Suppressor macrophage treated with lipopolysaccharide for 1 hour (primary cell): ENCODE results near the gene BAG5.

Experiments used
- DNase-seq, 3 donors: peaks; one replicate each; pipeline ENCODE4 v3.0.0-alpha.2; 2020 to 2022

Gene BAG5

DNA sequence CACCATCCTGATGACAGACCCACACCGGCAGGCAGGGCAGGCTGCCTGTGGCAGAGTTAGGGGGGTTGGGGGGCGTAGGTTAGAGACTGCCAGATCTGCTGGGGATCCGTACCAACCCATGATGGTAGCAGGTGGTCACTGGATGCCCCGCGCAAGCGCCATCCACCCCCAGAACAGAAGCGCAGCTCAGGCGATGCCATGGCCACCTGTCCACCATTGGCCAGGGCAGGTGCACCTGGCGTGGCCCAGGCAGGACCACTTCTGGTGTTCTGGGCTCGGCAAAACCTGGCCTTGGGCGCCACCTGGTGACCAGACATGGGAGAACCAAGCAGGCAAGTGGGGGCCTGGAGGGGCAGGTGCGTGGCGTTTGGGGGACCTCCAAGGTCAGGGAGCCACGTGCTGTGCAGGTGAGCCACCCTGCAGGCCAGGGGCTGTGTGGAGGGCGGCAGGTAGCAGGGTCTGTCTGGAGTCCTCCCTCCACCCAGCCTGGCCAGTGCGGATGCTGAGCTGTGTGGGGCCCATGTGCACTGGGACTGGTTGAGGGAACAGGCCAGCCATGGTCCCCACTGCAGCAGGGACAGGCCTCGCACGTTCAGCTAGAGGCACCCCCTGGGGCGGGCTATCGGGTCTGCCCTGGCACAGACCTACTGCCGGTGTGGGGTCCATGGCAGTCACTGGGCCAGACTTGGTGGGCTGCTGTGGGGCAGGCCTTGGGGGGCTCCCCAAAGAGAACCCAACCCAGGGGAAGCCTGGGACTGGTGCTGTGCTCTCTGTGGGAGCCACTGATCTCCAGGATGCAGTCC lies 15.6 kb downstream of the BAG5 start:
- peak; percentile 58 to 77 (median 68) for DNase-seq

DNA sequence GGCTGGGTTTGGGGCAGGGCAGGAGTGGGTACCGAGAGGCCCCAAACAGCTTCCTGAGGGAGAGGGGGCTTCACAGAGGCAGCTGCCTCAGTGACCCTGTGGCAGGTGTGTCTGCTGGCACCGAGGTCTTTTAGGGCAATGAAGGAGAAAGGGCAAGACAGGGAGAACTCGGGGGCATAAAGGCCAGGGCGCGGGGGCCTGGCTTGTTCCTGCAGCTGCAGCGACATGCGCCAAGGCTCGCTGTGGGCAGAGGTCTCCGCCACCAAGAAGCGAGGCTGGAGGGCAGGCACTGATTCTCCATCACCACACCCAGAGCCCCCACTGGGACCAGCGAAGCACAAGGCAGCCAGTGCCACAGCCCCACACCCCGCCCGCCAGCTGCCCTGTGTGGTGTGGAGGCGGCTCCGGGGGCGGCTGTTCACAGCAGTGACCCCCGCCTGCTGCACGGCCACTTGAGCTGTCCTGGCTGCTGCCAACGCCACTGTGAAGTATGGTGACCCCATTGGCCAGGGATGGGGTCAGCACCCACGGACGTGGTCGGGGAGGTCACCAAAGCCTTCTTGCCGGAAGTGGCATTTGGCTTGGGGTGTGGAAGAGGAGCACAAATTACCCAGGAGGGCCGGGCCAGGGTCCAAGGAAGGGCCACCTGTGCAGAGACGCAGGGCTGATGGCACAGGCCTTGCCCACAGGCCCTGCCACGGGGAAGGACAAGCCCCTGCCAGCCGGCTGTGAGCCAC lies 16.4 kb downstream of the BAG5 start:
- no peak for DNase-seq

DNA sequence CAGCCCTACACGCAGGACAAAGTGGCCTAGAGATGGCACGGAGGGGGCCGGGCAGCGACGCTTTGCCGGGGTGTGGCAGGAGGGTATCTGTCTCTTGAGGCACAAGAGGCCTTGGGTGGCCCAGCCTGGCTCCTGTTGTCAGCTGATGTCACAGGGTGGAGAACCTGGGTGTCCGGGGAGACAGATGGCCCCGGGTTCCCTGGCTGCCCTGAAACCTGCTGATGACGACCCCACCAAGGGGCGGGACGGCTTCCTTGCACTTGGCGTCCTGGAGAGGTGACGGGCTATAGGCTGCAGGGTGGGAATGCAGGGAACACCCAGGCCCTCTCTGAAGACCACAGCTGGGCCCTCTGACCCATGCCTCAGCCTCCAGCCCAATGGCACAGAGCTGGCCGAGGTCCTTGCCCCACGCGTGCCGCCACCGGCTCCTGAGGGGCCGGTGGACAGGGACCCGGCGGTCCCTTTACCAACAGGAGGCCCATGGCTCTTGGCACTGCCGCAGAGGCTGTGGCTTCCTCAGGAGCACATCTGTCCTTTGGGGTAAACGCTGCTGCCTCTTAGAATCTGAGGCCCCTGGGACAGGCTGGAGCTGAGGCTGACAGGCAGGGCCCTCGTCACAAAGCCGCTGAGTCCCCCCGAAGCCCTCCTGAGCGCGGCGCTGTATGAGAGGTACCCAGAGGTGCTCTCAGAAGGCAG lies 17.1 kb downstream of the BAG5 start:
- no peak for DNase-seq

DNA sequence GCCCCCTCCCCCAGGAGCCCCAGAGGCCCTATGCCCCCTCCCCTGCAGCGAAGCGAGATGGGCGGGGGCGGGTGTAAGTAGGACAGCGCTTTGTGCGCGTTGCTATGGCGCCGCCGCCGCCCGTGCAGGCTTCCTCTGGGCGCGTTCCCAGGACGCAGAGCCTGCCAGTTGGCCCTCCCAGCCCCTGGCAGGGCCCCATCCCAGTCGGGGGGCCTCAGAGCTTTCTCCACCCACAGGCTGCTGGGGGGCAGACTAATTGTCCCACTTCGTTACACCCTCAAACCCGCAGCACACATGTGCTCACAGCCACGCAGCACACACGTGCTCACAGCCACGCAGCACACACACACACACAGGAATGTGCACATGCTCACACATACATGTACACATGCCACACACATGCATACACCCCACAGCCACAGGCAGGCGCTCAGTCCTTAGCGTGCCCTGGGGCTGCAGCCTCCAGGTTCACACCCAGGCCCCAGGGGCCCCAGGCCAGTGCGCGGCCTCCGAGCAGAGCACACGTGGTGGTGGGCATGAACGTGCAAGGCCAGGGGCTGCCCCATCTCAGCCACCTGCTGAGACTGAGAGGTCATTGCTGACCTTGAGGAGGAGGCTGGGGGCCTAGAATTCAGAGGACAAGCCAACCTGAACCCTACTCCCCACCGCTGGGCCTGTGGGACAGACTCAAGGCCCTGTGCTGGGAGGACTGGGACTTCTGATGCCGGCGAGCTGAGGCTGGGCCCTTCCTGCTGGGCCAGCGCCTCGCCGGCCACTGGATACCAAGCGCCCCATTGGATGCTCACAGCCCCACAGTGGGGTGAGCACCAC lies 17.9 kb downstream of the BAG5 start:
- no peak for DNase-seq

DNA sequence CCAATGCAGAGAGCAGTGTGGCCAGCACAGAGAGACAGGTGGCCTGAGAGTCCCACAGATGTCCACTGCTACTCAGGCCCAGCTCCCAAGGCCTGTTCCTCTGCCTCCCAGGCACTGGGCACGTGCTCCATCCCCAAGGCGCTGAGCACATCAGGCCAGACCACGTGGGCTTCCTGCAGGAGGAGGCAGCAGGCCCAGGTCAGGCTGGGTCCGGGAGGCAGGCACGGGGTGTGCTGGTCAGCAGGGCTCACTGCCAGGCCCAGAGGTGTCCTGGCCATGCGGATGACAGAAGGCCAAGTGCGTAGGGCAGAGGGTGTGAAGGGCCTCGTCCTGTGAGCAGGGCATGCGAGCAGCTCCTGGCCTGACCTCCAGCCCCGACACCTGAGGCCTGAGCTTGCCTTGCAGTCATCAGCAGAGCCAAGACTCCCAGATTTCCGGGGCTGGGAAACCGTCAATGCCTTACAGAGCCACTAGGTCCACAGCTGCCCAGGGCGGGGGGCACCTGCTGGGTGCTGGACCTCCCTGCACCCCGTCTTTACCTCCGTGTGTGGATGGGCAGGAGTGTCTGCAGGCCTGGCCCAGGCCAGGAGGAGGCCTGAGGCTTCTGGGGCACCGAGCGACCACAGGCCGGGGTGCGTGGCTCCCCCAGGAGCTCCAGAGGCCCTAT lies 18.6 kb downstream of the BAG5 start:
- DNase-seq, result no peak

DNA sequence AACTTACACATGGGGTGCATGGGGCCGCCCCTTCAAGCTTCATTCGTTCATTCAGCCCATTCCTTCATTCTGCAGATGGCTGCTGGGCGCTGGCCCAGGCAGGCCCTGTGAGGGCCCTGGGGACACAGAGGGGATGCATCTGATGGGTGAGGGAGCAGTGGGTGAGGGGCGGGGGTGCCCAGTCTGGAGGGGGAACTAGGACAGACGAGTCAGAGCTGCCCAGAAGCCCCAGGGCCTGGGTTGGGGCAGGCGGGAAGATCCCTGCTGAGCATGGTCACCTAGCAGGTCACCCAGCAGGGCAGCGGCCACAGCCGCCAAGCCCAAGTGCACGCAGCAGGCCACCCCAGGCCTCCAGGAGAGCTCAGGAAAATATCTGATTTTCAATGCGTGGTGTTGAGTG lies 19.3 kb downstream of the BAG5 start:
- DNase-seq, result no peak

DNA sequence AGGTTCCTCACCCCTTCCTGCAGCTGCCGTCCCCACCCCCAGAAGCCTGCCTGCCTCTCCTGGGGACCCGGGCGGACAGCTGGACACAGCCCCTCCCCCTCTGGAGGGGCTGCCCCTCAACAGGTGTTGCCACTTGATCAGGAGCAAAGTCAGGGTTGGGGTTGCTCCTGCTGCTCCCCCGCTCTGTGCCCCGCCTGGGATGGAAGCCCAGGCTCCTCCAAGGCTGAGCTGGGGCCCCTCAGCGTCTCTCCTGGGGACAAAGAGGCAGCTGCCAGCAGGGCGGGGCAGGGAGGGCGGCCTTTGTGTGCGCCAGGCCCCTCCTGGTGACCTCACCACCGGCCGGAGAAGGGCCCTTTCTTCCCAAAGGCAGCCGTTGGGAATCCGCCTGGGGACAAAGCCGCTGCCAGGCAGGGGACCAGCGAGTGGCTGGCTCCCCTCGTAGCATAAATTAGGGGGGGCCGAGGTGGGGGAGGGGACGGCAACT lies 19.8 kb downstream of the BAG5 start:
- no peak for DNase-seq

DNA sequence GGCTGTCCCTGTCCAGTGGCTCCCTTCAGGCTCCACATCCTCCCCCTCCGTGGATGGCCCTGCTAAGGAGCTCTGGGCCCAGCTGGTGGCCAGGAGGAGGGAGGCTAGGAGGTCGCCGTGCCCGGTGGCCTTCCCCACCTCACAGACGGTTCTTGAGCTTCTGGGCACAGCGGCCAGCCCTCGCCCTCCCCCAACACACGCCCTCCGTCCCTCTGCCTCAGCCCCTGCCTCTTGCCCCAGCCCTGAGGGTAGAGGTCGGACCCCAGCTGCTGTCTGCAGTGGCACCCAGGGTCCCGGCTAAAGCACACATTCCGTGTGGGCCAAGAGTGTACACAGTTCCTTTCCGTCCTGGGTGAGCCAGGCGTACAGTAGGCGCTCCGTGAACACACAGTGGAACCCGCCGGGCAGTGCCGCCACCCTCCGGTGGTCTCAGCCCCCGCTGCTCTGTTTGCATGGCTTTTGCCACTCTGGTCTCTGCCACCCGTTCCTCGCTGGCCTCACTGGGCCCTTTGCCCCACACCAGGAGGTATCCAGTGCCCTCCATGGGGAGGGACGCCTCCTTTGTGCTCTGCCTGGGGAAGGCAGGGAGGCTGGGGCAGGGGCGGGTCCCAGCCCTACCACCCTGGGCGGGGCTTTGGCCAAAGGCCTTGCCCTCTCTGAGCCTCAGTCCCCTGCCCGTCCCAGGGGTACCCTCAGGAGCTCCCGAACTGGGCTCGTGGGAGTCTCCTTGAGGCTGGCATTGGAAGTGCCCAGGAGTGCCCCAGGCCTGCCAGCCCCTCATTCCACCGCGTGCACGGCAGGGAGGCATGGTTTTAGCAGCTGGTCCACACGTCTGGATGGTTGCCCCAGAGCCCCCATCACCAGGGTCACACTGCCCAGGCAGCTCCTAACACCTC lies 20.5 kb downstream of the BAG5 start:
- DNase-seq, result no peak

DNA sequence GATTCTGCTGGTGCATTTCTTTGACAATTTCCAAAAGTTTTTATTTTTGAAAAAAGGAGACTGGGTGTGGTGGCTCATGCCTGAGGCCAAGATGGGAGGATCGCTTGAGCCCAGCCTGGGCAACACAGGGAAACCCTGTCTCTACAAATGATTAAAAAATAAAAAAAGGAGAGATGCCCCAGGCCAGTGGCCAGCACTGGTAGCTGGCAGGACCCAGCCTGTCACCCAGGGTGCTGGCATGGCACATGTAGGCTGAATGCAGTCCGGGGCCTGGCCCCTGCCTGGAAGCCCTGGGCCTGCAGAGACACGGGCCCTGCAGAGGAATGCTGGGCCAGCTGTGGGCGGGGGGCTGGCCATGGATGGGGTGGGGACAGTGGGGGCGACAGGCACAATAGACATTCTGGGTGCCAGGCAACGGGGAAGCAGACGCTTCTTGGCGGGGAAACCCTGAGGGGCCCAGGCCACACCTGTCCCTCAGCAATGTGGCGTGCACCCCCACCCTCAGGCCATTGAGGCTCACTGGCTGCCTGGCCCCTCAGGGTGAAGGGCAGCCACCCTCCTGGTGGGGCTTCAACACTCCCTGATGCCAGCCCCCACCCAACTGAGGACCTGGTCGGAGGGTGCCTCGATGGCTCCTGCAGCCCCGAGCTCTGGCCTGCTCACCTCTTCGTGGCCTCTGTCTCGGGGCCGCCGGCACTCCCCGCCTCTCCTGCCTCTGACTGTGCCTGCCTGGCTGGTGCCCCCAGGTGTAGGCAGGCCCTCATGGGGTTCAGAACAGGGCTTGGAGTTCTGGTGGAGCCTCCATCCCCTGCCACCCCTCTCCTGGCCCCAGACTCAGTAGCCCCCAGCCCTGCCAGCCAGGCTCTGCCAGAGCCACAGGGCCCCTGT lies 21.4 kb downstream of the BAG5 start:
- DNase-seq, result no peak

DNA sequence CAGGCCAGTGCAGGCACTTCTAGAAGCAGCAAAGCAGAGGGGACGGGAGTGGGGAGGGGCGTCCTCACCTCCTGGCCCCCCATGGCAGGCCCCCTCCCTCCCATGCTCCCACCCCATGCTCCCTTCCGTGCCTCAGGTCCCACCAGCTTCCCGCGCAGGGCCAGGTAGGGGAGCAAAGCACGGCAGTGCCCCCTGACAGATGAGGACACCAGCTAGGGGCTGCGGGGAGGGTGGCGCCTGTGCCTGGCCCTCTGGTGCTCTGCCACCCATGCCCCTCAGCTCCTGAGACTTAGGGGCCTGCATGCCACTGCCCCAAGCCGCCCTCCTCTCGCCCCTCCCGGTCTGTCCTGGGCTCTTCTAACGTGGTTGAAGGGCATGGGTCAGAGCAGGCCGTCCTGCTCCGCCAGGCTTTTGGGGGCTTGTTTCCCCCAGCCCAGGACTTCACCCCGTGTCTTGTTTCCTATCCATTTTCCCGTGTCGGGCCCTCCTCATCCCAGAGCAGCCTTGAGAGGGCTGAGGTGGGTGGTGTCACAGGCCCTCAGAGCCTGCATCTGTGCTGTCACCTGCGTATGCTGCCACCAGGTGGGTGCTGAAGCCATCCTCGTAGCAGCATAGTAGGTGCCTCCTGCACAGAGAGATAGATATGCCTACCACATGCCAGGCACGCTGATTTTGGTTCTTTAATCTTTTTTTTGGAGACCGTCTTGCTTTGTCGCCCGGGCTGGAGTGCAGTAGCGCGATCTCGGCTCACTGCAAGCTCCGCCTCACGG lies 23.2 kb downstream of the BAG5 start:
- DNase-seq, result no peak

DNA sequence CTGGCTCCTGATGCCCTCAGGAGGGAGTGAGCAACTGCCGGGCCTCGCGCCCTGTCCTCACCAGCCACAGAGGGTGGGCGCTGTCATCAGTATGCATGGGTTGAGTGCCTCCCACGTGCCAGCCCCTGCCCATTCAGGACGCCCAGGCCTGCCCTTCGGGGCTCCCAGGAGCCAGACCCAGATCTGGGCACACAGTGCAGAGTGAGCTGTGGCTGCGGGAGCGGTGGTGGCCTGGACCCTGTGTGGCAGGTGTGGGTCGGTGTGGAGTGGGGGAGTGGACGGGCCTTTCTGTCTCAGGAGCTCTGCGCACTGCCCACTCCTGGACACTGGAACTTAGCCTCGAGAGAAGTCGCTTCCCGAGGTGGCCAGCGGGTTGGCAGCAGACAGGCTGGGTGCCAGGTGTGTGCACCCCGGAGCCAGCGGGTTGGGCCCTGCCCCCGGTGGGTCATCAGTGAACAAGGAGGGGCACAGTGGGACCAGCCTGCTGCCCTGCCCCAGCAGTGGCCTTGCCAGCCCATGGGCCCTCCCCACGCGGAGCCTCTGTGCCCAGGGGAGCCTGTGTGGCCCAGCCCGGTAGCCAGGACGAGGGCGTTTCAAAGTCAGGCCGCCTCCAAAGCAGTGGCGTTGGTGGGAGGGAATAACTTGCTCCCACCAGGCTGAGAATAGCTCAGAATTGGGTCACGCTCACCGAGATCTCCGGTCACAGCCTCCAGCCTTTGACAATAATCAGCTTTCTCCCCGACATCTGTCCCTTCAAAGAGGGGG lies 24.0 kb downstream of the BAG5 start:
- DNase-seq, result no peak

DNA sequence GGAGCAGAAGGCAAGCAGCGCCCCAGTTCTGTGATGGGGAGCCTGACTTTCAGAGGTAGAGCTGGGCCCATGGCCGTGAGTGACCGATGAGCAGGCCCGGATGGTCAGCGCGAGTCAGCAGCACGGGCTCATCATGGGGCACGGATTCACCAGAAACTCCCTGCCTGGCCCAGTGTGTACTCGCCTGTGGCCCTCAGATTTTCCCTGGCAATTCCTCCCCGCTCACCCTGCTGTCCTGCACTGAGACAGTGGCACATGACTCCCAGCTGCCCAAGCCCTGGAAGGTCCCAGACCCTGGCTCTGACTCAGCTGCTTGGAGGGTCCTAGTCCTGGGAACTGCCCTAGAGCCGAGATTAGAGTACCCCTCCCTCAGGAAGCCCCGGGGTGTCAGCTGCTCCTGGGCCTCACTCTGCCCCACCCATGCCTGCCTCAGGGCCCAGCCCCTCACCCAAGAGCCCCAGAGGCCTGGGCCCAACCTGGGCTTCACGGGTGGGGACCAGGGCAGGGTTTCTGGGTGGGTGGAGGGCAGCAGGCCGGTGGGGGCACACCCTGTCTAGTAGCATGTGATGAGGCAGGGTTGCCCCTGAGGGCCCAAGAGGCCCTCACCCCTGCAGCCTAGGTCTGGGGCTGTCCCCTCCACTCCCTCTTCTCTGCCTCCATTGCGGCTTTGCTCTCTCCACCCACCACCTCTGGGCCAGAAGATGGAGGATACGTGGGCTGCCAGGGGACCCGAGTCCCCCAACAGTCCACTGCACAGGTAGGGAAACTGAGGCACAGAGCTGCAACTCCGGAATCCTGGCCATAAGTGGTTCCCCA lies 25.1 kb downstream of the BAG5 start:
- peak; percentile 79 to 91 (median 88) for DNase-seq

DNA sequence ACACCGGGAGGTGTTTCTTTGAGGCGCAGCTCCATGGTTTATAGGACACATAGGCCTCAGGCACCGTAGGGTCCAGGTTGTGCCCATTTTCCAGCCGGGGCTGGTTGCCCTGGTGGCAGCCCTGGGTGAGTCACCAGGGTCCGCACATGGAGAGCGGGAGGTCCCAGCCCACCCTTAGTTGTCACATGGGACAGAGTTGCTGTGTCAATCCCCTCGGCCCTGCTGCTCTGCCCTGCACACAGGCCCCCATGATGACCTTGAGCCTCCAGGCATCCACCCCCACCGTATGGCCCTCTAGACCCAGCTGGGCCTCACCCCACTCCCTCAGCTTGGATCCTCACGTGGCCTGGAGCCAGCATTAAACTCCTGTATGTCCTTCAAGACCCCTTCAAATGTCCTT lies 25.8 kb downstream of the BAG5 start:
- DNase-seq, result no peak

DNA sequence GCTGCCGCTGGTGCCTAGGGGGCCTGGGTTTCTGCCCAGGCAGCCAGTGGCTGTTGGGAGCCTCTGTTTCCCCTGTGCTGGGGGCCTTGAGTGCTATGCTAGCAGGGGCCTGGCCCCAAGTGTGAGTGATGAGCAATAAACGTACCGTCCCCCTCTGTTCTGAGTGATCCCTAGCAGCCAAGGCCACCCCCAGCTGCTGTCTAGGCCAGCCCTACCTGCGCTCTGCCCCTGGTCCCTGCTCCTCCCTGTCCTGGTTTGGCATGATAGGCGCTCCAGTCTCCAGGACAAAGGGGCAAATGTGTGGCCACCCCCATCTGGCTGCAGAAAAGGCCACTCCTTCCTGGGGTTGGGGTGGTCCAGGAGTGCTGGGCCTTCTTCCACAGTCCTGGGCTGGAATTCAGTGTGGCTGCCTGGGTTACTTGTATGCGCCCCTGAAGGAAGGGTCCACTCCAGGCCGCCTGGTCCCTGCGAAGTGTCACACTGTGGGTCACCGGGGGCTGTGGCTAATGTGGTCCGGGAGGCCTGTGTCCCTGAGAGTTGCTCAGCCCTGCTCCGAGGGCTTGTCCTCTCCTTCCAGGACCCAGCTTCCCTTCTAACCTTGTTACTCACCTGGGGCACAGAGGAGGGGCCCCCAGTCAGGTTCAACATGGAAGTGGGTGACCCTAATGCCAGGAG lies 26.4 kb downstream of the BAG5 start:
- DNase-seq, result no peak

DNA sequence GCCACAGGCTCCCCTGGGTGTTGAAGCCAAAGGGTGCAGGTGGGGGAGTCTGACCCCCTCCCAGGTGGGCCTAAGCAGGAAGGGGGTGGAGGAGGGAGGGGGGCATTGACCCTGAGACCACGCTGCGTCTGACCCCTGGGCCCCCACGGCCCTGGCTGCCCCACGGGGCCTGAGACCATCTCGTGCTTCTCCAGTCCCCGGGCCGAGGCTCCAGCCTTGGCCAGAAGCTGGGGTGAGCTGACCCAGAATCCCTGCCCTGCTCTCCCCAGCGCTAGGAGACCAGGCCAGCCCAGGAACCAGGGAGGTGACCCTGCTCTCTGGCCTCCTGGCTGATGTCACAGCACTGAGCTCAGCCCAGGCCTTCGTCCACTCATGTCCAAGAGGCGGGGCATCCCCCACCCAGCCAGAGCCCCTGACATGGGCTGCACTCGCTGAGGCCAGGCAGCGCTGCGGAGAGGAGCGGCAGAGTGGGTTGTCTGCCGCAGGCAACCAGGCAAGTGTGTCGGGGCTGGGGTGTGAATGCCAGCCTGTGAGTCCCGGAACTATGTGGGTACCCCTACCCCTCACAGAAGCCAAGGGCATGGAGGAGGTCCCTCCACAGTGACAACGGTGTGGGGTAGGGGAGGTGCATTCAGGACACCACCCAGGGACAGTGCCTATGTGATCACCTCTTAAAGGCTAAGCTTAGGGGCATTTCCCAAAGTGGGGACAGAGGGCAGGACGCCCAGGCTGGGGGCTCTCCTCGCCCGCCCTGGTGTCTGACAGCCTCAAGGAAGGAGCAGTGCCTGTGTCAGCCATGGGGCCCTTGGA lies 27.2 kb downstream of the BAG5 start:
- no peak for DNase-seq

DNA sequence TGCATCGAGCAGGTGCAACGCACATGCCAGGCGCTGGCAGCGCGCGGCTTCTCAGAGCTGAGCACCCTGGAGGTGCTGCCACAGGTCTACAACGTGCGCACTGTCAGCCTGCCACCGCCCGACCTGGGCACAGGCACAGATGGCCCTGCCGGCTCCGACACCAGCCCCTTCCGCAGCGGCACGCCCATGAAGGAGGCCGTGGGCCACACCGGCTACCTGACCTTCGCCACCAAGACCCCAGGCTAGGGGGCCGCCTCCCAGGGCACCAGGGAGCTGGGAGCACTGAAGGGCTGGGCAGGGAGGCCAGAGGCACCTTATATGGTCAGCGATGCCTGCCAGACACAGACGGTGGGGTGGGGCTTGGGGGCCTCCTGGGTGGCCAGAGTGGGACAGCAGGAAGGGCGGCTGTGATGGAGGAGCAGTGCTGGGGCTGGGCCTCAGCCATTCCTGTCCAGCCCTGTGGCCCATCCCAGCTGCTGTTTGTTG lies 27.8 kb downstream of the BAG5 start:
- DNase-seq, result no peak
